Uterus (tissue), 4 donors: Measurements from ENCODE around the gene ATF6. TPM values are rescaled to one million over a fixed set of nuclear protein-coding genes. Genes with fewer than 3 reads are reported as not detected.

Source experiments
- DNase-seq, 2 donors: peaks; one replicate each; pipeline ENCODE4 v3.0.0-alpha.2; 2019 to 2020
- H3K27ac ChIP-seq, 2 donors: fragments of 200-600 bp; sonication (generic); 1 replicate in 1 of 2; 2 replicates in 1 of 2; pipeline ENCODE4 v1.5.1; 2016 to 2018
- H3K27me3 ChIP-seq, 2 donors: fragments of 200-600 bp; sonication (generic); one replicate each; pipeline ENCODE4 v1.5.1; 2018 to 2019; ENCODE audit warnings: control low read depth in 1 of 2
- H3K36me3 ChIP-seq, 2 donors: fragments of 200-600 bp; sonication (generic); one replicate each; pipeline ENCODE4 v1.5.1; 2019; ENCODE audit warnings: control low read depth in 1 of 2
- H3K4me1 ChIP-seq, 2 donors: fragments of 200-600 bp; sonication (generic); one replicate each; pipeline ENCODE4 v1.5.1; 2018 to 2019; ENCODE audit warnings: control low read depth in 1 of 2
- H3K4me3 ChIP-seq, 2 donors: fragments of 200-600 bp; sonication (generic); 1 replicate in 1 of 2; 2 replicates in 1 of 2; pipeline ENCODE4 v1.5.1; 2018 to 2019; ENCODE audit warnings: mild to moderate bottlenecking in 1 of 2
- H3K9me3 ChIP-seq, 2 donors: fragments of 200-600 bp; sonication (generic); one replicate each; pipeline ENCODE4 v1.5.1; 2019; ENCODE audit warnings: control low read depth in 1 of 2
- POLR2A ChIP-seq, 2 donors: fragments of 450-650 bp; IDR thresholded peaks; one replicate each; pipeline ENCODE4 v1.6.1; 2016; ENCODE audit warnings: antibody characterized with exemption in 2 of 2, mild to moderate bottlenecking in 1 of 2, moderate library complexity in 1 of 2
- intact Hi-C: fragments of 100-400 bp; cut with DNase I; formaldehyde crosslinking; loops from one replicate; pipeline ENCODE4 v1.15.1; 2023; ENCODE audit warnings: low total_unique reads
- total RNA-seq, 4 donors: library from RNA; depleted of rRNA in 3 of 4; stranded (reverse); fragments of >200 nt in 3 of 4; gene quantifications; one replicate each; pipeline versions ENCODE4 v1.1.0 to v1.2.4, GENCODE V29; 2014 to 2023
- TF ChIP-seq, protein P1 (sequence below), 4 experiments: fragments of 200-600 bp in 2 of 4; fragments of 450-650 bp in 2 of 4; sonication (generic) in 2 of 4; IDR thresholded peaks; one replicate each; pipeline ENCODE4 v1.5.1; 2016 to 2019; ENCODE audit warnings: antibody characterized with exemption in 4 of 4, mild to moderate bottlenecking in 2 of 4, moderate library complexity in 1 of 4
- donor health status: DM: yes; HTN: yes; CAD: no.

The ATF6 gene
- total RNA-seq, 4 donors from 2014 or later, result 16.2 to 37.7 (median 30.0) TPM

DNA sequence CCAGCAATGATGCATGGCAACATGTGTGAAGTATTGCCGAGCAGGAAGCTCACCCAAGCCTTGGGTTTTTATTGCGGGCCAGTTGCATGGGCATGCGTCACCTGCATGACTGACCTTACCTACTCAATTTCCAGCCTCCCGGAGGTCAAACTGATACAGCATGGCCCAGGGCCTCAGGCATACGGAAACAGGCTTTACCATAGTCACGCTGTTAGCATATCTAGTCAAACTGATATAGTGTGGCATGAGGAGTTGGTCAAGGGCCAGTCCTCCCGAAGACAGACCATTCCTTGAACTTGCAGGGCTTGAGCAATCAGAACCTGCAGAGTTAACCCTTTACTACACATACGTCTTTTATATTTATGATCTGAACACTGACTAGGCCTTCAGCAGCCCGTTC lies 22.9 kb upstream of the ATF6 start:
- Histone ChIP-seq H3K27me3 (no peaks in the 10 kb centered on the region), H3K4me1 (no peaks in the 10 kb centered on the region), H3K9me3 (no peaks in the 10 kb centered on the region), H3K4me3 (no peak overlapping the region), H3K27ac (no peak overlapping the region), H3K36me3 (no peaks in the 10 kb centered on the region)
- intact Hi-C loops, result loop anchor here (10.0 kb wide), 1 partner anchor 258 kb away; no protein-coding TSS in a partner anchor
- DNase-seq, result no peak
- TF ChIP-seq, protein P1, sequence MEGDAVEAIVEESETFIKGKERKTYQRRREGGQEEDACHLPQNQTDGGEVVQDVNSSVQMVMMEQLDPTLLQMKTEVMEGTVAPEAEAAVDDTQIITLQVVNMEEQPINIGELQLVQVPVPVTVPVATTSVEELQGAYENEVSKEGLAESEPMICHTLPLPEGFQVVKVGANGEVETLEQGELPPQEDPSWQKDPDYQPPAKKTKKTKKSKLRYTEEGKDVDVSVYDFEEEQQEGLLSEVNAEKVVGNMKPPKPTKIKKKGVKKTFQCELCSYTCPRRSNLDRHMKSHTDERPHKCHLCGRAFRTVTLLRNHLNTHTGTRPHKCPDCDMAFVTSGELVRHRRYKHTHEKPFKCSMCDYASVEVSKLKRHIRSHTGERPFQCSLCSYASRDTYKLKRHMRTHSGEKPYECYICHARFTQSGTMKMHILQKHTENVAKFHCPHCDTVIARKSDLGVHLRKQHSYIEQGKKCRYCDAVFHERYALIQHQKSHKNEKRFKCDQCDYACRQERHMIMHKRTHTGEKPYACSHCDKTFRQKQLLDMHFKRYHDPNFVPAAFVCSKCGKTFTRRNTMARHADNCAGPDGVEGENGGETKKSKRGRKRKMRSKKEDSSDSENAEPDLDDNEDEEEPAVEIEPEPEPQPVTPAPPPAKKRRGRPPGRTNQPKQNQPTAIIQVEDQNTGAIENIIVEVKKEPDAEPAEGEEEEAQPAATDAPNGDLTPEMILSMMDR (IDR thresholded peaks at IDR 0.05), result no peak
- TF ChIP-seq POLR2A (IDR thresholded peaks at IDR 0.05), result no peak

DNA sequence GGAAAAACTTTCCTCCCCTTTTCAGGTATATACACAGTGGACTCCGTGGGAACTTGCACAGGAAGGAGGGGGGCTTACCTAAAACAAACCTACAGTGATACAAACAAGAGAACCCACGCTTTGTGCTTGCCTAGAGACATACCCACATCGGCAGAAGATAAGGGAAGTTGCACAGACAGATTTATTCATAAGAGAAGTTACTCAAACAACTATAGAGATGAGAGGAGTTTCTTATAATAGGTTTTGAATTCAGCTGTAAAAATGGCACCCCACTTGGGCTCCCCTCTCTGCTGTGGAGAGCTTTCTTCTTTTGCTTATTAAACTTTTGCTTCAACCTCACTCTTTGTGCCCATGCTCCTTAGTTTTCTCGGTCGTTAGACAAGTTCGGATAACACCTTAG lies 18.3 kb upstream of the ATF6 start:
- no peak for DNase-seq
- H3K4me1 ChIP-seq, result no peaks in the 10 kb centered on the region
- no peak overlapping the region for H3K4me3 ChIP-seq
- H3K27ac ChIP-seq, result no peak overlapping the region
- no peaks in the 10 kb centered on the region for H3K27me3 ChIP-seq
- intact Hi-C loops, result loop anchor here (10.0 kb wide), 1 partner anchor 263 kb away; no protein-coding TSS in a partner anchor
- H3K9me3 ChIP-seq, result no peaks in the 10 kb centered on the region
- H3K36me3 ChIP-seq, result no peaks in the 10 kb centered on the region
- no peak for TF ChIP-seq POLR2A (IDR thresholded peaks at IDR 0.05)
- TF ChIP-seq, protein P1 (IDR thresholded peaks at IDR 0.05), result no peak

DNA sequence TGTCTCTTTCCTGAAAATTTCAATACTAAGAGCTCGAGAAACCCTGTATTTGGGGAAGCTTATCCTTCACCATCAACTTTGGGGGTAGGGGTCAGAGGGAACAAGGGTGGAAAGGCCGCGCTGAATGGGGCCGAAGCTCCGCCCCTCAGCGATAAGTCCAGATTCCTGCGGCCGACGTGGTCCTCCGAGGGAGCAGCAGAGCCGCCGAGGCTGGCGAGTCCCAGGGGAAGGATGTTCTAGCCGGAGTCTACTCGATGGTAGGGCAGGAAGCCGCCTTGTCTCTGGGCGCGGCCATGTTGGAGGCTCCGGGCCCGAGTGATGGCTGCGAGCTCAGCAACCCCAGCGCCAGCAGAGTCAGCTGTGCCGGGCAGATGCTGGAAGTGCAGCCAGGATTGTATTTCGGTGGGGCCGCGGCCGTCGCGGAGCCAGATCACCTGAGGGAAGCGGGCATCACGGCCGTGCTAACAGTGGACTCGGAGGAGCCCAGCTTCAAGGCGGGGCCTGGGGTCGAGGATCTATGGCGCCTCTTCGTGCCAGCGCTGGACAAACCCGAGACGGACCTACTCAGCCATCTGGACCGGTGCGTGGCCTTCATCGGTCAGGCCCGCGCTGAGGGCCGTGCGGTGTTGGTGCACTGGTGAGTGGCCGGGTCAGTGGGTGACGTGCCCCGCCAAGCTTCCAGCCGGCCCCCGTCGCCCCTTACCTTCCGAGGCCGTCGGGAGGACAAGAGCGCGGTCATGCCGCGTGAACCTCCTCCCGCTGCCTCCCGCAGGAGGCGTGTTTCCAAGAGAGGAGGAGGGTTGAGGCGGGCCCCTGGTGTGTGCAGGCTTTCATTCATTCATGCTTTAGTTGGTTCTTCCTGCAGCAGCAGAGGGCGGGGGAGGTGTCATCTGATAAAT lies 16.4 kb upstream of the ATF6 start, which contains the start of gene DUSP12:
DUSP12 (plus strand) TSS at position 278 of the 899 bp plus-strand sequence; CDS start at position 294, 16 bp downstream.
- no peaks in the 10 kb centered on the region for H3K27me3 ChIP-seq
- intact Hi-C loops, result loop anchor here (10.0 kb wide), 1 partner anchor 265 kb away; no protein-coding TSS in a partner anchor
- no peaks in the 10 kb centered on the region for H3K36me3 ChIP-seq
- H3K9me3 ChIP-seq, result no peaks in the 10 kb centered on the region
- DNase-seq, result peak; percentile 91 to 93
- peak within 1 kb of the TSS; percentile 92 to 98 for H3K4me3 ChIP-seq
- peak in 1 of 2 donors; percentile 51 for TF ChIP-seq POLR2A (IDR thresholded peaks at IDR 0.05)
- TF ChIP-seq, protein P1 (IDR thresholded peaks at IDR 0.05), result peak in 1 of 4 experiments; percentile 25
- H3K4me1 ChIP-seq, result no peaks in the 10 kb centered on the region
- peak within 1 kb of the TSS; percentile 89 to 90 for H3K27ac ChIP-seq

DNA sequence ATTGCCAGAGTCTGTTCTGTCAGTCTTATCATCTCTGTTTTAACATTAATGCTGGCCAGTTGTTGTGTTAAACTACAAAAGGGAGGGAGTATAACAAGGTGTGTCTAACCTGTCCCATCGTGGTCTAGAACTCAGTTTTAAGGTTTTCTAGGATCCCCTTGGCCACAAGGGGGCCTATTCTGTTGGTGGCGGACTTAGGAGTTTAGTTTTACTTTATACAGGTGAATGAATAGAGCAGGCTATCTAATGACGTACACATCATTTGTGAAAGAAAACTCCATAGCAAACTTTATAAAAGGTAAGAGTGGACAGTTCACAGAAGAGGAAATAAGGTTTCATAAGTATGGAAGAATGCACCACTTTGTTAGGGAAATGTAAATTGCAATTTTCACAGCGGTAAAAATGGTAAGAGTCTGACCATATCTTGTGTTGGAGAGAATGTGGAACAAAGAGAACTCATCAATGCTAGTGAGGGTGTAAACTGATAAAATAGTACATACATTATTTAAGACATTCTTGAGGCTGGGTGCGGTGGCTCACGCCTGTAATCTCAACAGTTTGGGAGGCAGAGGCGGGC lies 2.5 kb upstream of the ATF6 start:
- intact Hi-C loops, result no loop called here

More for the DNA sequence above, 2.5 kb upstream of the ATF6 start:
- H3K9me3 ChIP-seq, result no peaks in the 10 kb centered on the region
- no peaks in the 10 kb centered on the region for H3K27me3 ChIP-seq
- no peaks in the 10 kb centered on the region for H3K36me3 ChIP-seq
- no peaks in the 10 kb centered on the region for H3K4me1 ChIP-seq
- TF ChIP-seq POLR2A (IDR thresholded peaks at IDR 0.05), result no peak
- TF ChIP-seq, protein P1 (IDR thresholded peaks at IDR 0.05), result no peak
- DNase-seq, result no peak
- H3K27ac ChIP-seq, result no peak overlapping the region
- H3K4me3 ChIP-seq, result no peak overlapping the region
